GM21529 (cell line): ENCODE data around the gene RABGGTA.

Experiments
- ATAC-seq: cut with Tn5 transposase; IDR thresholded peaks from one replicate; pipeline ENCODE4 v1.9.1; 2021; ENCODE audit not compliant: unreplicated experiment

RABGGTA gene

GRCh38 chr14:24304019-24304387 is 32.6 kb upstream of the RABGGTA start:
- ATAC-seq = no peak

GRCh38 chr14:24300326-24300980 is 29.1 kb upstream of the RABGGTA start:
- ATAC-seq = no peak

GRCh38 chr14:24299255-24300191 is 28.1 kb upstream of the RABGGTA start, which contains the start of the genes DHRS1 and NOP9:
TSS of gene DHRS1 (minus strand) at chr14:24299780. CDS start at chr14:24299106, 674 bp downstream.
TSS of gene NOP9 (plus strand) at chr14:24299850. CDS start at chr14:24299955, 105 bp downstream.
- peak; percentile 69 for ATAC-seq

- ATAC-seq = no peak
Observed at GRCh38 chr14:24298892-24299254, 27.5 kb upstream of the RABGGTA start.

GRCh38 chr14:24297190-24297964 is 26.0 kb upstream of the RABGGTA start:
- peak; percentile 27 for ATAC-seq

GRCh38 chr14:24296341-24297157 is 25.2 kb upstream of the RABGGTA start:
- peak; percentile 49 for ATAC-seq

GRCh38 chr14:24293525-24293924 is 22.1 kb upstream of the RABGGTA start:
- ATAC-seq = no peak

GRCh38 chr14:24292118-24292807 is 20.9 kb upstream of the RABGGTA start:
- ATAC-seq = no peak

GRCh38 chr14:24291446-24292117 is 20.2 kb upstream of the RABGGTA start:
- ATAC-seq = no peak

GRCh38 chr14:24290746-24291145 is 19.3 kb upstream of the RABGGTA start:
- ATAC-seq = no peak

GRCh38 chr14:24289649-24290280 is 18.4 kb upstream of the RABGGTA start:
- peak; percentile 93 for ATAC-seq

- ATAC-seq = no peak
Observed at GRCh38 chr14:24286996-24287395, 15.6 kb upstream of the RABGGTA start.

- no peak for ATAC-seq
Observed at GRCh38 chr14:24285351-24285750, 14.0 kb upstream of the RABGGTA start.

- no peak for ATAC-seq
Observed at GRCh38 chr14:24284501-24285035, 13.2 kb upstream of the RABGGTA start.

- no peak for ATAC-seq
Observed at GRCh38 chr14:24283796-24284460, 12.5 kb upstream of the RABGGTA start.

GRCh38 chr14:24282736-24283135 is 11.3 kb upstream of the RABGGTA start:
- ATAC-seq = no peak

GRCh38 chr14:24281636-24282035 is 10.2 kb upstream of the RABGGTA start:
- ATAC-seq = no peak
